Urinary bladder (tissue), 4 donors: ENCODE measurements around the gene WDFY2. TPM values are rescaled to one million over a fixed set of nuclear protein-coding genes. Genes with fewer than 3 reads are reported as not detected.

Experiments
- DNase-seq: peaks from one replicate; pipeline ENCODE4 v3.0.0-alpha.2; 2015; ENCODE audit errors: extremely low spot score
- H3K27ac ChIP-seq: one replicate; pipeline ENCODE4 v1.5.1; 2013; ENCODE audit warnings: low read depth, mild to moderate bottlenecking, moderate library complexity
- H3K36me3 ChIP-seq: one replicate; pipeline ENCODE4 v1.6.1; 2013; ENCODE audit warnings: mild to moderate bottlenecking, moderate library complexity; ENCODE audit not compliant: insufficient read depth
- H3K4me1 ChIP-seq: one replicate; pipeline ENCODE4 v1.6.1; 2013; ENCODE audit warnings: mild to moderate bottlenecking, moderate library complexity; ENCODE audit not compliant: insufficient read depth
- H3K4me3 ChIP-seq: one replicate; pipeline ENCODE4 v1.5.1; 2013; ENCODE audit warnings: low read depth, low read length
- WGBS: extraction: QIAGEN DNeasy Blood & Tissue Kit; methylation state at CpG from one replicate; pipeline ENCODE4 v1.1.7; 2013; 5-methylcytosine and 5-hydroxymethylcytosine counted together
- polyA plus RNA-seq: library from polyadenylated mRNA; stranded (reverse); fragments of 200-250 nt; gene quantifications from one replicate; pipeline ENCODE4 v1.2.3, GENCODE V29; 2013
- total RNA-seq: library from RNA; depleted of rRNA; stranded (reverse); fragments of >200 nt; gene quantifications from one replicate; pipeline ENCODE4 v1.2.3, GENCODE V29; 2014
- donor health status: healthy with polysubstance abuse.
- donor health status: healthy.

WDFY2 gene
- total and polyA plus RNA-seq, 2 donors: 5.2 to 14.5 TPM

GRCh38 chr13:51621602-51622001 lies 37.3 kb downstream of the WDFY2 start:
- no peaks in the 10 kb centered on the region for H3K36me3 ChIP-seq
- no peaks in the 10 kb centered on the region for H3K4me1 ChIP-seq
- H3K27ac ChIP-seq: no peak overlapping the region
- H3K4me3 ChIP-seq: no peak overlapping the region
- no peak for DNase-seq
- 93% methylated on average over 2 of the region's 2 CpGs for WGBS

GRCh38 chr13:51623473-51623872 lies 39.2 kb downstream of the WDFY2 start:
- no peak overlapping the region for H3K4me3 ChIP-seq
- no peak for DNase-seq
- no peaks in the 10 kb centered on the region for H3K36me3 ChIP-seq
- H3K4me1 ChIP-seq: no peaks in the 10 kb centered on the region
- WGBS: 51% methylated on average over 2 of the region's 2 CpGs
- no peak overlapping the region for H3K27ac ChIP-seq

GRCh38 chr13:51624207-51624606 lies 39.9 kb downstream of the WDFY2 start:
- H3K4me3 ChIP-seq: no peak overlapping the region
- no peaks in the 10 kb centered on the region for H3K4me1 ChIP-seq
- H3K36me3 ChIP-seq: no peaks in the 10 kb centered on the region
- 85% methylated on average over 1 of the region's 1 CpG for WGBS
- no peak for DNase-seq
- H3K27ac ChIP-seq: no peak overlapping the region

GRCh38 chr13:51624695-51625345 lies 40.6 kb downstream of the WDFY2 start:
- no peak for DNase-seq
- 79% methylated on average over 3 of the region's 3 CpGs for WGBS
- Histone ChIP-seq H3K4me3 (no peak overlapping the region), H3K27ac (no peak overlapping the region), H3K4me1 (no peaks in the 10 kb centered on the region), H3K36me3 (no peaks in the 10 kb centered on the region)

- H3K36me3 ChIP-seq: no peaks in the 10 kb centered on the region
- H3K27ac ChIP-seq: no peak overlapping the region
- WGBS: 77% methylated on average over 7 of the region's 7 CpGs
- H3K4me3 ChIP-seq: no peak overlapping the region
- DNase-seq: no peak
- H3K4me1 ChIP-seq: no peaks in the 10 kb centered on the region
These were observed 41.5 kb downstream of the WDFY2 start for GRCh38 chr13:51625555-51626345.

- no peaks in the 10 kb centered on the region for H3K36me3 ChIP-seq
- no peak overlapping the region for H3K4me3 ChIP-seq
- no peaks in the 10 kb centered on the region for H3K4me1 ChIP-seq
- H3K27ac ChIP-seq: no peak overlapping the region
- no peak for DNase-seq
- 89% methylated on average over 3 of the region's 3 CpGs for WGBS
These were observed 42.5 kb downstream of the WDFY2 start for GRCh38 chr13:51626749-51627148.

- Histone ChIP-seq H3K27ac (no peak overlapping the region), H3K4me3 (no peak overlapping the region)
These were observed 44.0 kb downstream of the WDFY2 start for GRCh38 chr13:51628059-51628852.

GRCh38 chr13:51629491-51630287 lies 45.4 kb downstream of the WDFY2 start:
- H3K36me3 ChIP-seq: no peaks in the 10 kb centered on the region
- H3K27ac ChIP-seq: no peak overlapping the region
- 79% methylated on average over 2 of the region's 2 CpGs for WGBS
- no peak for DNase-seq
- H3K4me1 ChIP-seq: no peaks in the 10 kb centered on the region
- H3K4me3 ChIP-seq: no peak overlapping the region

More at GRCh38 chr13:51628059-51628852, 44.0 kb downstream of the WDFY2 start:
- 88% methylated on average over 21 of the region's 21 CpGs for WGBS
- no peak for DNase-seq
- no peaks in the 10 kb centered on the region for H3K36me3 ChIP-seq
- no peaks in the 10 kb centered on the region for H3K4me1 ChIP-seq

GRCh38 chr13:51630288-51630615 lies 46.0 kb downstream of the WDFY2 start:
- DNase-seq: no peak
- 89% methylated on average over 2 of the region's 2 CpGs for WGBS
- no peak overlapping the region for H3K27ac ChIP-seq
- H3K4me3 ChIP-seq: no peak overlapping the region
- H3K4me1 ChIP-seq: no peaks in the 10 kb centered on the region
- H3K36me3 ChIP-seq: no peaks in the 10 kb centered on the region

DNA sequence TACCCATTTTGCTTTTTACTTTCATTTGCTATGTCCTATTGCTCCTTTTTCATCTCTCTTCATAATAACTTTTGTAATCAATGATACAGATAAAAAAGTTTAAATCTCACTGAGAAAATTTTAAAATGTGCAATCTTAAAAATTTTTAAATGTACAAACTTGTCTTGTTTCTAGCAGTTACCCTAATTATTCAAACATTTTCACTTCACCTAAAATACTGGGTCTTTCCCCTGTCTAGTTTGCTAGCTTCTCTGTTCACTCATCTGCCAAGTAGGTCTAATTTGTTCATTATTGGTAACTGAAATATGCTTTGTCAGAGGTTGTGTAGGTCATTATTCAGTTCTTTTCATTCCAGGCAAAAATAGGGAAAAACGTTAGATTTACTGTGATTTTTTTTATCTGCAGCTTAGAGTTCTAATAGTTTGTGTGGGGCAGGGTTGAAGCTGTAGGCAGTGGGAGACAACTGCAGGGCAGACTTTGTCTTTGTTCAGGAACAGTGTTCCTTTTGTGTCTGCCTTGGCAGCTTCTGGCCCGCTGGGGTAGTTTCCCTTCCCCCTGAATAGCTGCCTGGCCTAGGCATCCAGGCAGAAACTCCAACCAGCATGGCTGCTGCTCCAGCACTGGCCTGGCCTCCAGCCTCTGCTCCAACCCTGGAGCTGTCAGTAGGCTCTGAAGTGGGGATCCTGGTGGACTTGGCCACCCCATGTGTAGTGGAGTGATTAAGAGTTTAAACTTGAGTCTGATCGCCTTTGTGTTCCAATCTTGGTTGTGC lies 48.5 kb downstream of the WDFY2 start:
- Histone ChIP-seq H3K4me3 (no peak overlapping the region), H3K4me1 (no peaks in the 10 kb centered on the region), H3K27ac (no peak overlapping the region), H3K36me3 (no peaks in the 10 kb centered on the region)
- DNase-seq: no peak
- 83% methylated on average over 3 of the region's 3 CpGs for WGBS

DNA sequence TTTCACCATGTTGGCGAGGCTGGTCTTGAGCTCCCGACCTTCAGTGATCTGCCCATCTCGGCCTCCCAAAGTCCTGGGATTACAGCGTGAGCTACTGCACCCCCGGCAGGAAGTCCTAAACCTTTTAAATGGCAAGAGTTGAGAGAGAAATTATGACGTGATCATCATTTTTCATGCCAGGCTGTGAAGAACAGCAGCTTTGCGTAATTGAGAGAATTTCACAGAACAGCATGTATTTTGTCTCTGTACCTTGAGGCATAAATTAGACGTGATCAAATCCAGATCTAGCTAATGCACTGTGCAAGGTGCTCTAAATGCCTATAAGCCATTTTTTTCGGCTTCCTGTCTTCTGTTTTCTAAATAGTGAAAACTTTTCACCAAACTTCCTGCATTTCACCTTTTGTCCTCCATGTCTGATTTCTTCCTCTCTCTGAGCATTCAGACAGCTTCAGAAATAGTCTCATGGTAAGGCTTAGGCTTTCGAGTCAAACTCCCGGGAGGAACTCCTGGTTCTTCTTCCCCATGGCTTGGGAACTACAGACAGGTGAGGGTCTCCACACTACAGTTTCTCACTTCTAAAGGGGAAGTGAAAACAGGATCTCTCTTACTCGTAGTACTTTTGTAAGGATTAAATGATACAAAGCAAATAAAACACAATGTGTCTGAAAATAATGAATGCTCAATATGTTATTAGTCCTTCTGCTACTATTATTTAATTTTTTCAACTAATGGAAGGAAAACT lies 51.0 kb downstream of the WDFY2 start:
- Histone ChIP-seq H3K27ac (no peak overlapping the region), H3K4me1 (no peaks in the 10 kb centered on the region), H3K36me3 (no peaks in the 10 kb centered on the region), H3K4me3 (no peak overlapping the region)
- DNase-seq: no peak
- WGBS: 86% methylated on average over 12 of the region's 12 CpGs

DNA sequence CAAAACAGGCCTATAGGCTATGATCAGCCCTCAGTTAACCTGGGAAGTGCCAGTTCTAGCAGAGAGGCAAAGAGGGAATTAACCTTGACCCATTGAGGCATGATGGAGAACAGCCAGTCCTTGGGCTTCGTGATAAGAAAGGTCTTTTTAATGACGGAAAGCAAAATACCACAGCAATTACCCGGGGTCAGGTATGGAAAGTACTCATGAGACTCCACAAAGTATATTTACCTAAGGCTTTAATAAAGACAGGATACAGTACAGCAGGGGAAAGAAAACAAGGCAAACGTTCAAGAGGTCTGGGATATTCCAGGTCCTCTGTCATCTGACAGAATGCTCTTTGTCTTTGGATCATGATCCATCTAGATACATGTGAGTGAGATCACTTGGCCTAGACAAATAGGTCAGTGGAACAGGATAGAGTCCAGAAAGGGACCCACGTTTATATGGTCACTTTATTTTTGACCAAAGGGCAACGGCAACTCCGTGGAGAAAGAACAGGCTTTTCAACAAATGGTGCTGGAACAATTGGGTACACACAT lies 52.2 kb downstream of the WDFY2 start:
- H3K4me3 ChIP-seq: no peak overlapping the region
- no peaks in the 10 kb centered on the region for H3K36me3 ChIP-seq
- H3K27ac ChIP-seq: no peak overlapping the region
- no peak for DNase-seq
- 71% methylated on average over 7 of the region's 7 CpGs for WGBS
- H3K4me1 ChIP-seq: no peaks in the 10 kb centered on the region
